Aorta (tissue), 5 donors: Measurements from ENCODE around the gene SON. TPM values are rescaled to one million over a fixed set of nuclear protein-coding genes. Genes with fewer than 3 reads are reported as not detected.
"Not testable (repeated sequence)": the region's sequence is repeated elsewhere in the genome, so short reads cannot be mapped to it uniquely, and the experiment has no call there.

ENCODE experiments used
- ATAC-seq: fragments of 200-7000 bp; cut with Tn5 transposase; one replicate; pipeline ENCODE4 v1.9.1; 2022; ENCODE audit warnings: moderate library complexity; ENCODE audit not compliant: low FRiP score
- DNase-seq, 2 donors: peaks; one replicate each; pipeline ENCODE4 v3.0.0-alpha.2; 2020
- H3K27ac ChIP-seq, 2 donors: one replicate each; pipeline ENCODE4 v1.5.1; 2013; ENCODE audit warnings: low read length in 2 of 2, mild to moderate bottlenecking in 2 of 2, moderate library complexity in 2 of 2, control low read depth in 1 of 2, inconsistent platforms in 1 of 2, low read depth in 1 of 2
- H3K27me3 ChIP-seq, 2 donors: one replicate each; pipeline ENCODE4 v1.6.1; 2013; ENCODE audit warnings: control low read depth in 1 of 2, low read length in 1 of 2, mild to moderate bottlenecking in 1 of 2, moderate library complexity in 1 of 2; ENCODE audit not compliant: insufficient read depth in 2 of 2, control insufficient read depth in 1 of 2
- H3K36me3 ChIP-seq, 2 donors: one replicate each; pipeline ENCODE4 v1.6.1; 2013; ENCODE audit warnings: control low read depth in 1 of 2, low read length in 1 of 2, mild to moderate bottlenecking in 1 of 2; ENCODE audit not compliant: insufficient read depth in 2 of 2, control insufficient read depth in 1 of 2
- H3K4me1 ChIP-seq, 2 donors: one replicate each; pipeline ENCODE4 v1.6.1; 2013; ENCODE audit warnings: low read length in 2 of 2, control low read depth in 1 of 2, mild to moderate bottlenecking in 1 of 2, moderate library complexity in 1 of 2; ENCODE audit not compliant: insufficient read depth in 2 of 2, control insufficient read depth in 1 of 2
- H3K4me3 ChIP-seq, 2 donors: one replicate each; pipeline ENCODE4 v1.5.1; 2013; ENCODE audit warnings: low read length in 2 of 2, control low read depth in 1 of 2, mild to moderate bottlenecking in 1 of 2
- H3K9me3 ChIP-seq: one replicate; pipeline ENCODE4 v1.6.1; 2013; ENCODE audit warnings: mild to moderate bottlenecking, low read length; ENCODE audit not compliant: control insufficient read depth
- WGBS, 2 donors: extraction: QIAGEN DNeasy Blood & Tissue Kit; methylation state at CpG; one replicate each; pipeline ENCODE4 v1.1.7; 2013; 5-methylcytosine and 5-hydroxymethylcytosine counted together
- intact Hi-C, 2 donors: fragments of 100-400 bp; cut with DNase I; formaldehyde crosslinking; loops; one replicate each; pipeline versions ENCODE4 v1.14.2 to v1.15.0; 2022
- polyA plus RNA-seq, 2 donors: library from polyadenylated mRNA; stranded (reverse); fragments of 200-250 nt; gene quantifications; one replicate each; pipeline ENCODE4 v1.2.3, GENCODE V29; 2013
- total RNA-seq, 2 donors: library from RNA; stranded (reverse); fragmentation: NEBNext Ultra II Directional; extraction: Animal tissue kit (Norgen Biotek cat#: 25700); gene quantifications; one replicate each; pipeline ENCODE4 v1.2.1, GENCODE V29; 2021
- donor health status: healthy with polysubstance abuse.
- donor health status: Bipolar disorder and iron deficiency.
- donor health status: DM: no; HTN: no; CAD: no.
- donor health status: DM: no; HTN: no; CAD: no.
- donor health status: DM: yes; HTN: yes; CAD: no.

The SON gene
- total and polyA plus RNA-seq, 4 donors: 57.8 to 350 (median 303) TPM

- WGBS, 2 donors: 53 to 65% methylated on average over 1 of the region's 1 CpG
- Histone ChIP-seq H3K27me3 (no peaks in the 10 kb centered on the region), H3K9me3 (no peaks in the 10 kb centered on the region), H3K4me1 (no peaks in the 10 kb centered on the region), H3K27ac (no peak overlapping the region), H3K36me3 (peaks cover 0 to 3% of the 10 kb centered on the region in 2 donors), H3K4me3 (no peak overlapping the region)
- intact Hi-C loops: no loop called here
- DNase-seq (no peak), ATAC-seq (no peak)
Measured at GRCh38 chr21:33608559-33608958, 65.7 kb downstream of the SON start.

DNA sequence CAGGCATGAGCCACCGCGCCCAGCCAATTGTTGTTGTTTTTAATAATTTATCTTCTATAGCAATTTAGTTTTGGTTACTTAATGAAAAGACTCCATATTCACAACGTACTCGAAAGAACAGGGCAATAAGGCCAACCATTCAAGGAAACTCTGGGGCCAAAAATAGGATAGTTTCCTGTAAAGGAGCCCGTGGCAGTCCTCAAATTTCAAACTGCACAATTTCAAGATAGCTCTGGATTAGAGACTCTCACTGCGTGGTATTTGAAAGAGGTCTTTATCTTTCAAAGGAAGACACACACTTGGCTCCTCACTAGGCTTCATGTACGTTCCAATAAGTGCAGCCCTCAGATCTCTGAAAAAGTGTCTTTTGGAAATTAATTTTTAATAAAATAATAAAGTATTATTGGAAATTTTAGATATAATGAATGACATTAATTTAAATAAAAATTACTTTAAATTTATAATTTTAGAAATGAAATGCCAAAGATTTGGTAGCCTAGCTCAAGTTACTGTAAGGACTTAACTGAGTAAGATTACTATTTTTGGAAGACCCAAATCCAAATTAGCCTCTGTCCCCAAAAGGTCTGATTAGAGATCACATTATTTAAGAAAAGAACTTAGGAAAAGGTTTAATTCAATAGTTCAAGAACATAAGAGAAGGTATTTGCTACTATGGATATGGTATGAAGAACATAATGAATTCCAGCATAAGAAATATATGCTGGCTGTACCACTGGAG, 68.3 kb downstream of the SON start:
- H3K27me3 ChIP-seq: no peaks in the 10 kb centered on the region
- H3K27ac ChIP-seq: no peak overlapping the region
- no peaks in the 10 kb centered on the region for H3K4me1 ChIP-seq
- no peak overlapping the region for H3K4me3 ChIP-seq
- peaks cover 0 to 3% of the 10 kb centered on the region in 2 donors for H3K36me3 ChIP-seq
- no peak for DNase-seq
- no peak for ATAC-seq
- H3K9me3 ChIP-seq: no peaks in the 10 kb centered on the region
- 90 to 92% methylated on average over 7 of the region's 7 CpGs for WGBS, 2 donors
- intact Hi-C loops: no loop called here

DNA sequence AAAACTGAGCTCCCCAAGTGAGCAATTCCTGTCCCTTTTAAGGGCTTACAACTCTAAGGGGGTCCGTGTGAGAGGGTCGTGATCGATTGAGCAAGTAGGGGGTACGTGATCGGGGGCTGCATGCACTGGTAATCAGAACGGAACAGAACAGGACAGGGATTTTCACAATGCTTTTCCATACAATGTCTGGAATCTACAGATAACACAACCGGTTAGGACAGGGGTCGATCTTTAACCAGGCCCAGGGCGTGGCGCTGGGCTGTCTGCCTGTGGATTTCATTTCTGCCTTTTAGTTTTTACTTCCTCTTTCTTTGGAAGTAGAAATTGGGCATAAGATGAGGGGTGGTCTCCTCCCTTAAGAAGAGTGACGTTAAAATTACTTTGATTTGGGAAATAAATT, 74.7 kb downstream of the SON start:
- intact Hi-C loops, H3K36me3 ChIP-seq, H3K4me1 ChIP-seq, H3K27me3 ChIP-seq, ATAC-seq, H3K9me3 ChIP-seq, H3K27ac ChIP-seq, H3K4me3 ChIP-seq, DNase-seq: not testable (repeated sequence)
- WGBS, 2 donors: 94 to 95% methylated on average over 11 of the region's 11 CpGs

DNA sequence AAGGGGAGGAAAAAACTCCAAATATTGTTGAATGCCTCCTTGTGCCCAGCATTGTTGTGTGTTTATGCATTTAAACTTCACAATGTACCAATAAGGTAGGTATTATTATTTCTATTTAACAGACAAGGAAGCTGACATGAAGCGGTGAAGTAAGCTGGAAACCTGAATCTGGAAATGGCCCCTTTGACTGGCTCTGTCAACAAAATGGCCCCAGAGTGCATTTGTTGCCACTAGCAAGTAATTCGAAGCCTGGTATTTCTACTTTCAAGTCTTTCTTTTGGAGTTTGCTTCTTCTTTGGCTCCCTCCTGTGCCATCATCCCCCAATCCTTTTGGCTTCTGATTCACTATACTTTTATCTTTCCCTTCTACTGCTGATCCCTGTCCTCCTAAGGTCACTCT, 75.6 kb downstream of the SON start:
- H3K4me3 ChIP-seq: no peak overlapping the region
- WGBS, 2 donors: 99 to 100% methylated on average over 2 of the region's 2 CpGs
- no peak for ATAC-seq
- H3K4me1 ChIP-seq: no peaks in the 10 kb centered on the region
- no peak overlapping the region for H3K27ac ChIP-seq
- intact Hi-C loops: no loop called here
- no peaks in the 10 kb centered on the region for H3K27me3 ChIP-seq
- DNase-seq: no peak
- peaks cover 0 to 2% of the 10 kb centered on the region in 2 donors for H3K36me3 ChIP-seq
- H3K9me3 ChIP-seq: no peaks in the 10 kb centered on the region

DNA sequence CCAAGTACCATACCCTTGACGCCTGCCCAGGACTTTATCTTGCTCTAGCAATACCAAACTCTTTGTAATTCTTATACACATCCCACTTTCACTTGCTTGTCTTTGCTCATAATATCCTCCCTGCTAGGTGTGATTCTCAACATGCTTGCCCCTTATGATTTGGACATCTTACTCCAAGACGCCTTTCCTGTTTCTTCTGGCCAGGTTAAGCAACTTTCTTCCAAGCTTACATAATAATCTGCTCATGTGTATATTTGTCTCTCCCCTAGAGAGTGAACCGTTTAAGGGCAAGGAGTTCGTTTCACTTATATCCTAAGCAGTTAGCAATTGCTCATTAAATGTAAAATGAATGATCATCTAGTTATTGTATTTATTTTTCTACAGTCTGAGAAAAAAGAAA, 76.9 kb downstream of the SON start:
- Histone ChIP-seq H3K27ac (no peak overlapping the region), H3K9me3 (no peaks in the 10 kb centered on the region), H3K36me3 (peaks cover 0 to 2% of the 10 kb centered on the region in 2 donors), H3K4me3 (no peak overlapping the region), H3K27me3 (no peaks in the 10 kb centered on the region), H3K4me1 (no peaks in the 10 kb centered on the region)
- WGBS, 2 donors: 88 to 89% methylated on average over 4 of the region's 4 CpGs
- ATAC-seq: no peak
- no peak for DNase-seq
- intact Hi-C loops: no loop called here

DNA sequence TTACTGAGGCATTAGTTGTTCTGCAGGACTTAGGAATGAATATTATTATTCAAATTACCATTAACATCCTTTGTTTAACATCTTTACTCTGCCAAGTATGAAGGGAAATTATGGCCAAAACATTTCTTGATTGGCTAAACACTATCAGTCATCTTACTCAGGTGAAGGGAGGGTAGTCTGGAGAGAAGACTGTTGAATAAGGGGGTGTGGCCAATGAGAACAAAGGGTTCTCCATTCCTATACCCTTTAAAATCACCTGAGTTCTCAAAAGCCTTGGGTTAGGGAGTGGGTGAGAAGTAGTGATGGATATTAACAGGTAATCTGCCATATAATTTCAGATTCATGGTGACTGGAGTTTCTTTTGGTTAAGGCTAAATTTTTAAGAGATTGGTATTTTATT, 79.4 kb downstream of the SON start:
- Histone ChIP-seq H3K4me3 (no peak overlapping the region), H3K27ac (no peak overlapping the region), H3K36me3 (peaks cover 0 to 2% of the 10 kb centered on the region in 2 donors), H3K4me1 (no peaks in the 10 kb centered on the region), H3K27me3 (no peaks in the 10 kb centered on the region), H3K9me3 (no peaks in the 10 kb centered on the region)
- no peak for ATAC-seq
- DNase-seq: no peak
- intact Hi-C loops: no loop called here

- 90 to 91% methylated on average over 7 of the region's 7 CpGs for WGBS, 2 donors
- not testable (repeated sequence) for H3K4me3 ChIP-seq
Measured at GRCh38 chr21:33626151-33626550, 83.3 kb downstream of the SON start.

More at GRCh38 chr21:33626151-33626550, 83.3 kb downstream of the SON start:
- intact Hi-C loops, H3K4me1 ChIP-seq, DNase-seq, H3K9me3 ChIP-seq, ATAC-seq, H3K36me3 ChIP-seq, H3K27me3 ChIP-seq, H3K27ac ChIP-seq: not testable (repeated sequence)

Other genes with a start within 250 kb of the SON start
- gene IFNAR1, start 218.1 kb upstream of the SON start, total RNA-seq: 10 to 100 TPM; 45.6 to 59.3 TPM
- 10 to 100 TPM; 13.9 to 21.2 TPM for gene IFNAR1, start 218.1 kb upstream of the SON start, polyA plus RNA-seq
- gene IFNGR2, start 139.6 kb upstream of the SON start, total RNA-seq: 10 to 100 TPM; 56.2 to 81.1 TPM
- gene IFNGR2, start 139.6 kb upstream of the SON start, polyA plus RNA-seq: 10 to 100 TPM; 54.1 to 69.1 TPM
- 10 to 100 TPM; 37.8 to 45.2 TPM for gene TMEM50B, start 63.1 kb upstream of the SON start, total RNA-seq
- 100 to 1,000 TPM in 1 of 2 donors, 10 to 100 TPM in 1; 30.3 to 128 TPM for gene TMEM50B, start 63.1 kb upstream of the SON start, polyA plus RNA-seq
- 1 to 10 TPM; 1.2 to 2.7 TPM for gene DNAJC28, start 51.3 kb upstream of the SON start, total RNA-seq
- 1 to 10 TPM in 1 of 2 donors, under 1 TPM in 1; 0.56 to 3.0 TPM for gene DNAJC28, start 51.3 kb upstream of the SON start, polyA plus RNA-seq
- 10 to 100 TPM; 53.7 to 60.6 TPM for gene GART, start 921 bp upstream of the SON start, total RNA-seq
- 10 to 100 TPM; 13.6 to 28.8 TPM for gene GART, start 921 bp upstream of the SON start, polyA plus RNA-seq
- 10 to 100 TPM in 1 of 2 donors, 1 to 10 TPM in 1; 8.5 to 10.9 TPM for gene DONSON, start 45.6 kb downstream of the SON start, total RNA-seq
- gene DONSON, start 45.6 kb downstream of the SON start, polyA plus RNA-seq: 10 to 100 TPM in 1 of 2 donors, 1 to 10 TPM in 1; 2.5 to 12.4 TPM
- 10 to 100 TPM; 49.4 to 65.2 TPM for gene CRYZL1, start 98.7 kb downstream of the SON start, total RNA-seq
- 10 to 100 TPM; 57.7 to 65.2 TPM for gene CRYZL1, start 98.7 kb downstream of the SON start, polyA plus RNA-seq
- gene ITSN1, start 99.5 kb downstream of the SON start, total RNA-seq: 100 to 1,000 TPM in 1 of 2 donors, 10 to 100 TPM in 1; 52.7 to 103 TPM
- 10 to 100 TPM; 20.8 to 21.5 TPM for gene ITSN1, start 99.5 kb downstream of the SON start, polyA plus RNA-seq